Smooth muscle cell (in vitro differentiated cells): ENCODE data around the gene SDC4. TPM values are rescaled to one million over a fixed set of nuclear protein-coding genes. Genes with fewer than 3 reads are reported as not detected.

Experiments used
- DNase-seq: peaks from one replicate; lab custom pipeline; 2025; ENCODE audit not compliant: unreplicated experiment; lab: John Stamatoyannopoulos, UW
- H2AFZ ChIP-seq: fragments of 200-600 bp; sonication (generic); 2 replicates; pipeline ENCODE4 v1.6.0; 2016; ENCODE audit warnings: antibody characterized with exemption, low read depth, mild to moderate bottlenecking
- H3F3A ChIP-seq: fragments of 200-600 bp; sonication (generic); 2 replicates; pipeline ENCODE4 v1.6.0; 2017; ENCODE audit warnings: antibody characterized with exemption, low read depth
- H3K27ac ChIP-seq: fragments of 200-600 bp; sonication (generic); 2 replicates; pipeline ENCODE4 v1.5.1; 2016; ENCODE audit warnings: low read depth, mild to moderate bottlenecking
- H3K27me3 ChIP-seq: fragments of 200-600 bp; sonication (generic); 2 replicates; pipeline ENCODE4 v1.6.1; 2016; ENCODE audit warnings: low read depth, mild to moderate bottlenecking
- H3K36me3 ChIP-seq: fragments of 200-600 bp; sonication (generic); 2 replicates; pipeline ENCODE4 v1.5.1; 2016; ENCODE audit warnings: low read depth
- H3K4me1 ChIP-seq: fragments of 200-600 bp; sonication (generic); 2 replicates; pipeline ENCODE4 v1.5.1; 2016; ENCODE audit warnings: low read depth
- H3K4me2 ChIP-seq: fragments of 200-600 bp; sonication (generic); 2 replicates; pipeline ENCODE4 v1.6.0; 2016; ENCODE audit warnings: mild to moderate bottlenecking
- H3K4me3 ChIP-seq: fragments of 200-600 bp; sonication (generic); 2 replicates; pipeline ENCODE4 v1.5.1; 2016; ENCODE audit warnings: mild to moderate bottlenecking
- H3K79me2 ChIP-seq: fragments of 200-600 bp; sonication (generic); 2 replicates; pipeline ENCODE4 v1.6.0; 2016; ENCODE audit warnings: low read depth, mild to moderate bottlenecking
- H3K9ac ChIP-seq: fragments of 200-600 bp; sonication (generic); 2 replicates; pipeline ENCODE4 v1.6.0; 2016; ENCODE audit warnings: low read depth
- H3K9me3 ChIP-seq: fragments of 200-600 bp; sonication (generic); replicated peaks from 2 replicates; pipeline ENCODE4 v1.5.1; 2016; ENCODE audit warnings: low read depth
- H4K20me1 ChIP-seq: fragments of 200-600 bp; sonication (generic); 2 replicates; pipeline ENCODE4 v1.6.0; 2016; ENCODE audit warnings: low read depth
- CTCF ChIP-seq: fragments of 200-600 bp; sonication (generic); IDR thresholded peaks from 2 replicates; pipeline ENCODE4 v1.5.1; 2017; ENCODE audit warnings: borderline replicate concordance, mild to moderate bottlenecking, antibody characterized with exemption; ENCODE audit not compliant: insufficient read depth, poor library complexity, severe bottlenecking
- WGBS: methylation state at CpG from one replicate; pipeline ENCODE4 v1.1.7; 2016; ENCODE audit warnings: low lambda C conversion rate; 5-methylcytosine and 5-hydroxymethylcytosine counted together
- polyA plus RNA-seq: library from polyadenylated mRNA; unstranded; fragments of >200 nt; fragmentation: Nextera tagmentation; extraction: Ambion mirVana; gene quantifications from 2 replicates; pipeline ENCODE4 v1.2.1, GENCODE V29; 2016
- total RNA-seq: library from RNA; depleted of rRNA; stranded (reverse); fragments of >200 nt; gene quantifications from 2 replicates; pipeline ENCODE4 v1.2.3, GENCODE V29; 2014

Gene SDC4
- total and polyA plus RNA-seq, 2 experiments from 2014 or later: 45.0 to 70.7 TPM

- Histone ChIP-seq H3K9me3 (no peaks in the 10 kb centered on the region), H3K4me2 (no peak overlapping the region), H4K20me1 (no peaks in the 10 kb centered on the region), H3K4me3 (no peak overlapping the region), H3K4me1 (no peaks in the 10 kb centered on the region), H3K79me2 (no peaks in the 10 kb centered on the region), H3K9ac (no peak overlapping the region), H3K27ac (no peak overlapping the region), H3F3A (no peaks in the 10 kb centered on the region), H2AFZ (no peak overlapping the region), H3K36me3 (no peaks in the 10 kb centered on the region), H3K27me3 (no peaks in the 10 kb centered on the region)
- WGBS: 41% methylated on average over 1 of the region's 1 CpG
- TF ChIP-seq CTCF: no peak
- DNase-seq: no peak
Measured at GRCh38 chr20:45279992-45280391, 68.2 kb downstream of the SDC4 start.

GRCh38 chr20:45275338-45275737, 72.9 kb downstream of the SDC4 start:
- Histone ChIP-seq H3K9me3 (no peaks in the 10 kb centered on the region), H3F3A (no peaks in the 10 kb centered on the region), H4K20me1 (no peaks in the 10 kb centered on the region), H3K79me2 (no peaks in the 10 kb centered on the region), H3K27ac (no peak overlapping the region), H3K9ac (no peak overlapping the region), H3K27me3 (no peaks in the 10 kb centered on the region), H2AFZ (no peak overlapping the region), H3K4me2 (no peak overlapping the region), H3K4me3 (no peak overlapping the region), H3K4me1 (no peaks in the 10 kb centered on the region), H3K36me3 (no peaks in the 10 kb centered on the region)
- no peak for TF ChIP-seq CTCF
- no peak for DNase-seq
- WGBS: 85% methylated on average over 3 of the region's 3 CpGs

Other genes starting within 250 kb of the SDC4 start
- 0.49 and 1.4 TPM in 2 replicates for gene KCNS1, start 247.3 kb downstream of the SDC4 start, total RNA-seq
- 0.35 and 1.8 TPM in 2 replicates for gene KCNS1, start 247.3 kb downstream of the SDC4 start, polyA plus RNA-seq
- not detected in 2 replicates for gene WFDC5, start 233.2 kb downstream of the SDC4 start, total RNA-seq
- gene WFDC5, start 233.2 kb downstream of the SDC4 start, polyA plus RNA-seq: not detected in 2 replicates
- gene WFDC12, start 224.0 kb downstream of the SDC4 start, total RNA-seq: not detected in 2 replicates
- gene WFDC12, start 224.0 kb downstream of the SDC4 start, polyA plus RNA-seq: not detected in 2 replicates
- gene PI3, start 173.5 kb downstream of the SDC4 start, total RNA-seq: not detected in 2 replicates
- not detected in 2 replicates for gene PI3, start 173.5 kb downstream of the SDC4 start, polyA plus RNA-seq
- not detected in 2 replicates for gene SEMG1, start 141.4 kb downstream of the SDC4 start, total RNA-seq
- gene SEMG1, start 141.4 kb downstream of the SDC4 start, polyA plus RNA-seq: not detected in 2 replicates
- gene SEMG2, start 127.1 kb downstream of the SDC4 start, total RNA-seq: not detected in 2 replicates
- gene SEMG2, start 127.1 kb downstream of the SDC4 start, polyA plus RNA-seq: not detected in 2 replicates
- gene SLPI, start 93.9 kb downstream of the SDC4 start, total RNA-seq: 0.63 and 1.1 TPM in 2 replicates
- gene SLPI, start 93.9 kb downstream of the SDC4 start, polyA plus RNA-seq: 3.1 and 5.2 TPM in 2 replicates
- not detected in 2 replicates for gene RBPJL, start 41.6 kb downstream of the SDC4 start, total RNA-seq
- gene RBPJL, start 41.6 kb downstream of the SDC4 start, polyA plus RNA-seq: not detected in 2 replicates
- gene MATN4, start 40.1 kb downstream of the SDC4 start, total RNA-seq: not detected in 2 replicates
- not detected in 2 replicates for gene MATN4, start 40.1 kb downstream of the SDC4 start, polyA plus RNA-seq
- 14.5 and 15.2 TPM in 2 replicates for gene SYS1, start 14.7 kb upstream of the SDC4 start, total RNA-seq
- gene SYS1, start 14.7 kb upstream of the SDC4 start, polyA plus RNA-seq: 17.0 and 24.7 TPM in 2 replicates
- not detected in 2 replicates for gene TP53TG5, start 29.9 kb upstream of the SDC4 start, total RNA-seq
- gene TP53TG5, start 29.9 kb upstream of the SDC4 start, polyA plus RNA-seq: 0.06 TPM in 1 of 2 replicates, not detected in the other
- gene DBNDD2, start 59.9 kb upstream of the SDC4 start, total RNA-seq: 5.9 and 6.4 TPM in 2 replicates
- gene DBNDD2, start 59.9 kb upstream of the SDC4 start, polyA plus RNA-seq: 2.9 and 11.0 TPM in 2 replicates
- 90.7 and 99.5 TPM in 2 replicates for gene PIGT, start 67.7 kb upstream of the SDC4 start, total RNA-seq
- 169 and 206 TPM in 2 replicates for gene PIGT, start 67.7 kb upstream of the SDC4 start, polyA plus RNA-seq
- gene WFDC2, start 121.3 kb upstream of the SDC4 start, total RNA-seq: 3.0 and 5.7 TPM in 2 replicates
- 9.5 and 42.9 TPM in 2 replicates for gene WFDC2, start 121.3 kb upstream of the SDC4 start, polyA plus RNA-seq
- not detected in 2 replicates for gene SPINT3, start 167.2 kb upstream of the SDC4 start, total RNA-seq
- not detected in 2 replicates for gene SPINT3, start 167.2 kb upstream of the SDC4 start, polyA plus RNA-seq
- gene WFDC6, start 191.1 kb upstream of the SDC4 start, total RNA-seq: not detected in 2 replicates
- gene WFDC6, start 191.1 kb upstream of the SDC4 start, polyA plus RNA-seq: not detected in 2 replicates
- not detected in 2 replicates for gene EPPIN, start 199.0 kb upstream of the SDC4 start, total RNA-seq
- not detected in 2 replicates for gene EPPIN, start 199.0 kb upstream of the SDC4 start, polyA plus RNA-seq
- not detected in 2 replicates for gene WFDC8, start 230.9 kb upstream of the SDC4 start, total RNA-seq
- not detected in 2 replicates for gene WFDC8, start 230.9 kb upstream of the SDC4 start, polyA plus RNA-seq